Measurements from ENCODE around the gene POR.

POR gene

GRCh38 chr7:75913437-75913836 is 1.5 kb upstream of the POR start:
- peaks cover 11% of the 10 kb centered on the region for H3K4me1 ChIP-seq
- no peak overlapping the region for H3K4me3 ChIP-seq (ENCODE audit: low read depth, low read length)
- H3K9ac ChIP-seq = no peak overlapping the region
- peaks cover 29% of the 10 kb centered on the region for H3K79me2 ChIP-seq
- TF ChIP-seq, protein P1, sequence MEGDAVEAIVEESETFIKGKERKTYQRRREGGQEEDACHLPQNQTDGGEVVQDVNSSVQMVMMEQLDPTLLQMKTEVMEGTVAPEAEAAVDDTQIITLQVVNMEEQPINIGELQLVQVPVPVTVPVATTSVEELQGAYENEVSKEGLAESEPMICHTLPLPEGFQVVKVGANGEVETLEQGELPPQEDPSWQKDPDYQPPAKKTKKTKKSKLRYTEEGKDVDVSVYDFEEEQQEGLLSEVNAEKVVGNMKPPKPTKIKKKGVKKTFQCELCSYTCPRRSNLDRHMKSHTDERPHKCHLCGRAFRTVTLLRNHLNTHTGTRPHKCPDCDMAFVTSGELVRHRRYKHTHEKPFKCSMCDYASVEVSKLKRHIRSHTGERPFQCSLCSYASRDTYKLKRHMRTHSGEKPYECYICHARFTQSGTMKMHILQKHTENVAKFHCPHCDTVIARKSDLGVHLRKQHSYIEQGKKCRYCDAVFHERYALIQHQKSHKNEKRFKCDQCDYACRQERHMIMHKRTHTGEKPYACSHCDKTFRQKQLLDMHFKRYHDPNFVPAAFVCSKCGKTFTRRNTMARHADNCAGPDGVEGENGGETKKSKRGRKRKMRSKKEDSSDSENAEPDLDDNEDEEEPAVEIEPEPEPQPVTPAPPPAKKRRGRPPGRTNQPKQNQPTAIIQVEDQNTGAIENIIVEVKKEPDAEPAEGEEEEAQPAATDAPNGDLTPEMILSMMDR (IDR thresholded peaks at IDR 0.05) = no peak
- no peaks in the 10 kb centered on the region for H3K9me3 ChIP-seq (ENCODE audit: control insufficient read depth, low read length)
- H3K4me2 ChIP-seq (ENCODE audit: low read length) = no peak overlapping the region
- no peak overlapping the region for H3K27ac ChIP-seq
- no peak overlapping the region for H2AFZ ChIP-seq
- H3K27me3 ChIP-seq (ENCODE audit: control insufficient read depth, insufficient read depth, low read length) = no peaks in the 10 kb centered on the region
- H3K36me3 ChIP-seq (ENCODE audit: control insufficient read depth, insufficient read depth, low read length) = no peaks in the 10 kb centered on the region

DNA sequence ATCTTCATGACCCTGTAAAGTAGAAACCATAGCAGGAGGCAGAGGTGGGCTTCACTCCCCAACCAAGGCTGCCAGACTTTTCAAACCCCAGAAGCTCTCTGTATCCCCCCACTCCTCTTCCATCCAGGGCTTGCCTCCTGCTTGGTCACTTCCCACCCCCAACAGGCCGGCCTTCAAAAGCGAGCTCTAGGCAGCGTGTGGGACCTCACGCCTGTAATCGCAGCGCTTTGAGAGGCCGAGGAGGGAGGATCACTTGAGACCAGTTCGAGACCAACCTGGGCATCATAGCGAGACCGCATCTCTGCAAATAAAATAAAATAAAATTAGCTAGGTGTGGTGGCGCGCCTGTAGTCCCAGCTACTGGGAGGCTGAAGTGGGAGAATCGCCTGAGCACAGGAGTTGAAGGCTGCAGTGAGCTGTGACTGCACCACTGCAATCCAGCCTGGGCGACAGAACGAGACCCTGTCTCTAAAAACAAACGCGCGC is 743 bp upstream of the POR start:
- peak overlapping the region; percentile 98 for H3K27ac ChIP-seq
- no peaks in the 10 kb centered on the region for H3K27me3 ChIP-seq (ENCODE audit: control insufficient read depth, insufficient read depth, low read length)
- H3K9ac ChIP-seq = peak overlapping the region; percentile 96
- peak overlapping the region; percentile 84 for H3K4me3 ChIP-seq (ENCODE audit: low read depth, low read length)
- H3K36me3 ChIP-seq (ENCODE audit: control insufficient read depth, insufficient read depth, low read length) = no peaks in the 10 kb centered on the region
- peaks cover 11% of the 10 kb centered on the region for H3K4me1 ChIP-seq
- H3K79me2 ChIP-seq = peaks cover 36% of the 10 kb centered on the region
- no peaks in the 10 kb centered on the region for H3K9me3 ChIP-seq (ENCODE audit: control insufficient read depth, low read length)
- H3K4me2 ChIP-seq (ENCODE audit: low read length) = peak overlapping the region; percentile 89
- TF ChIP-seq, protein P1 (IDR thresholded peaks at IDR 0.05) = no peak
- peak overlapping the region; percentile 92 for H2AFZ ChIP-seq

GRCh38 chr7:75915416-75916156 is 631 bp downstream of the POR start:
- Histone ChIP-seq H3K9ac (peak overlapping the region; percentile 98), H3K4me1 (peaks cover 16% of the 10 kb centered on the region), H3K4me2 (ENCODE audit: low read length) (peak overlapping the region; percentile 98), H3K79me2 (peaks cover 48% of the 10 kb centered on the region), H2AFZ (peak overlapping the region; percentile 92), H3K27me3 (ENCODE audit: control insufficient read depth, insufficient read depth, low read length) (no peaks in the 10 kb centered on the region), H3K36me3 (ENCODE audit: control insufficient read depth, insufficient read depth, low read length) (no peaks in the 10 kb centered on the region), H3K27ac (peak overlapping the region; percentile 98), H3K4me3 (ENCODE audit: low read depth, low read length) (peak overlapping the region; percentile 84), H3K9me3 (ENCODE audit: control insufficient read depth, low read length) (no peaks in the 10 kb centered on the region)
- TF ChIP-seq, protein P1 (IDR thresholded peaks at IDR 0.05) = no peak

DNA sequence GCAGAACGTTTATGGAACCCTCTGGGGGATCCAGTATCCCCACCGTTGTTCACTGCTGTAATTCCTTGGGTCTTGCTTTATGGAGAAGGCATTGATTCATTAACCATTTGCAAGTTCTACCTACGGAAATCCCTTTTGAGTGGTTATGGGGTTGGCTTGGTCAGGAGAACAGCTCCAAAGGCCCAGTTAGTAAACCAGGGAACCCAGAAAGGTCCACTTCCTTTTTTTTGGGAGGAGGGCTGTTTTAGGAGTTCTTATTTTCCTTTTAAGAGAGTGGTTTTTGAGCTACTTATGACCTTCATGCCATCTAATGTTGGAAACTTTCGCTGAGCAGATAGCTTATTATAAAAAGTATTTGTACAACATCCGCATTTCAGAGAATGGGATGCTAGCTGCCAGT is 1.3 kb downstream of the POR start:
- Histone ChIP-seq H3K4me2 (ENCODE audit: low read length) (peak overlapping the region; percentile 98), H3K4me1 (peaks cover 17% of the 10 kb centered on the region), H3K36me3 (ENCODE audit: control insufficient read depth, insufficient read depth, low read length) (no peaks in the 10 kb centered on the region), H3K27me3 (ENCODE audit: control insufficient read depth, insufficient read depth, low read length) (no peaks in the 10 kb centered on the region), H3K9ac (no peak overlapping the region), H3K9me3 (ENCODE audit: control insufficient read depth, low read length) (no peaks in the 10 kb centered on the region), H3K79me2 (peaks cover 54% of the 10 kb centered on the region), H3K4me3 (ENCODE audit: low read depth, low read length) (peak overlapping the region; percentile 84), H3K27ac (peak overlapping the region; percentile 98), H2AFZ (peak overlapping the region; percentile 92)
- TF ChIP-seq, protein P1 (IDR thresholded peaks at IDR 0.05) = no peak

Measured in parathyroid adenoma (tissue), 2 donors.